ENCODE results near the gene CASP4.
"Not testable (repeated sequence)": the region's sequence is repeated elsewhere in the genome, so short reads cannot be mapped to it uniquely, and the experiment has no call there.

DNA sequence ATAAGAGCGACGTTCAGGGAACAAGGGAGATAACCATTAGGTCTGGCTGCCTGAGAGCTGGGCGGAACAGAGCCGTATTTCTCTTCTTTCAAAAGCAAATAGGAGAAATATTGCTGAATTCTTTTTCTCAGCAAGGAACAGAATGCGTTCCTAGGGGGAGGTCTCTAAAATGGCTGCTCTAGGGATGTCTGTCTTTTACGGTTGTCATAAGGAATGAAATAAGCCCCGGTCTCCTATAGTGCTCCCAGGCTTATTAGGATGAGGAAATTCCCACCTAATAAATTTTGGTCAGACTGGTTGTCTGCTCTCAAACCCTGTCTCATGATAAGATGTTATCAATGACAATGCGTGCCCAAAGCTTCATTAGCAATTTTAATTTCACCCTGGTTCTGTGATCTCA, 4.5 kb upstream of the CASP4 start:
- not testable (repeated sequence) for TF ChIP-seq NFRKB (IDR thresholded peaks at IDR 0.05); FOXK2 (IDR thresholded peaks at IDR 0.05); PKNOX1 (IDR thresholded peaks at IDR 0.05); L3MBTL2 (conservative IDR thresholded peaks at IDR 0.05)

Data from HEK293T (cell line).